H1 (cell line): ENCODE measurements around the gene C9orf152. TPM values are rescaled to one million over a fixed set of nuclear protein-coding genes. Genes with fewer than 3 reads are reported as not detected.

Experiments used
- CTCF ChIA-PET: fragments of 300-600 bp; sonication (Branson Sonifier 250); formaldehyde crosslinking; loops from one replicate; lab custom pipeline; 2021; ENCODE audit not compliant: partially characterized antibody; lab: Charles Lee
- POLR2A ChIA-PET: fragments of 300-600 bp; sonication (Branson Sonifier 250); formaldehyde crosslinking; loops from one replicate; lab custom pipeline; 2021; ENCODE audit warnings: inconsistent platforms; ENCODE audit not compliant: partially characterized antibody; lab: Charles Lee
- DNase-seq, 2 experiments: peaks; one replicate each; pipeline versions ENCODE4 v3.0.0 to v3.0.0-alpha.2; 2010 to 2022; ENCODE audit warnings: low spot score in 2 of 2, low read depth in 1 of 2, mixed read lengths in 1 of 2
- FAIRE-seq: peaks from 2 replicates; lab custom pipeline; 2011; peaks lifted over from hg19 to GRCh38; lab: Jason Lieb, UNC
- H2AFZ ChIP-seq: 2 replicates; pipeline ENCODE4 v1.8.1; 2012; ENCODE audit warnings: low read length, inconsistent platforms
- H2AK5ac ChIP-seq: 2 replicates; pipeline ENCODE4 v1.6.1; 2013; ENCODE audit warnings: low read depth, low read length
- H2BK120ac ChIP-seq: replicated peaks from 2 replicates; pipeline ENCODE3; 2013; ENCODE audit warnings: low read depth, low read length, inconsistent platforms
- H2BK12ac ChIP-seq: 2 replicates; pipeline ENCODE4 v1.6.1; 2013; ENCODE audit warnings: low read depth, low read length
- H2BK15ac ChIP-seq: 2 replicates; pipeline ENCODE4 v1.6.1; 2013; ENCODE audit warnings: low read length
- H2BK20ac ChIP-seq: 2 replicates; pipeline ENCODE4 v1.6.1; 2013; ENCODE audit warnings: low read length
- H2BK5ac ChIP-seq: 2 replicates; pipeline ENCODE4 v1.6.1; 2013; ENCODE audit warnings: low read depth, low read length
- H3K14ac ChIP-seq: 2 replicates; pipeline ENCODE4 v1.6.1; 2013; ENCODE audit warnings: inconsistent platforms; ENCODE audit not compliant: insufficient read length
- H3K18ac ChIP-seq: 2 replicates; pipeline ENCODE4 v1.6.1; 2013; ENCODE audit warnings: low read length; ENCODE audit errors: extremely low read depth
- H3K23ac ChIP-seq: 2 replicates; pipeline ENCODE4 v1.6.1; 2013; ENCODE audit warnings: inconsistent platforms; ENCODE audit not compliant: insufficient read length
- H3K23me2 ChIP-seq: 2 replicates; pipeline ENCODE4 v1.6.1; 2013; ENCODE audit warnings: low read depth, low read length
- H3K27ac ChIP-seq: 2 replicates; pipeline ENCODE4 v1.6.1; 2011; ENCODE audit warnings: low read depth, low read length, inconsistent platforms
- H3K27me3 ChIP-seq, 4 experiments: replicated peaks in 1 of 4; 1 replicate in 1 of 4; 2 replicates in 3 of 4; pipeline versions ENCODE4 v1.6.1 to v1.8.1; 2011 to 2013; ENCODE audit warnings: low read length in 3 of 4, mild to moderate bottlenecking in 3 of 4, inconsistent platforms in 2 of 4, mixed read lengths in 2 of 4, moderate library complexity in 1 of 4; ENCODE audit not compliant: control insufficient read depth in 3 of 4, insufficient read depth in 3 of 4; ENCODE audit errors: extremely low read depth in 1 of 4
- H3K36me3 ChIP-seq, 4 experiments: 2 replicates each; pipeline versions ENCODE4 v1.6.1 to v1.8.1; 2011 to 2013; ENCODE audit warnings: mild to moderate bottlenecking in 4 of 4, low read length in 3 of 4, moderate library complexity in 2 of 4, control low read depth in 1 of 4, inconsistent platforms in 1 of 4; ENCODE audit not compliant: insufficient read depth in 4 of 4, control insufficient read depth in 2 of 4
- H3K4ac ChIP-seq: replicated peaks from 2 replicates; pipeline ENCODE3; 2013; ENCODE audit warnings: low read length, low read depth, mixed read lengths, inconsistent platforms; ENCODE audit not compliant: insufficient read length
- H3K4me1 ChIP-seq, 4 experiments: replicated peaks in 1 of 4; 1 replicate in 1 of 4; 2 replicates in 3 of 4; pipeline versions ENCODE4 v1.6.1 to v1.8.1; 2011 to 2013; ENCODE audit warnings: low read length in 3 of 4, inconsistent platforms in 2 of 4, mixed read lengths in 1 of 4; ENCODE audit not compliant: insufficient read depth in 4 of 4, control insufficient read depth in 3 of 4
- H3K4me2 ChIP-seq, 2 experiments: 2 replicates each; pipeline versions ENCODE4 v1.6.1 to v1.8.1; 2011 to 2013; ENCODE audit warnings: low read depth in 2 of 2, low read length in 2 of 2, control low read depth in 1 of 2, inconsistent platforms in 1 of 2, mild to moderate bottlenecking in 1 of 2; ENCODE audit not compliant: insufficient read depth in 1 of 2
- H3K4me3 ChIP-seq, 4 experiments: fragments of 200-600, 300-600 bp in 1 of 4; sonication (generic), shearing (Covaris generic), sonication (Bioruptor Twin) in 1 of 4; 2 replicates each; pipeline versions ENCODE4 v1.5.1 to v1.8.1; 2011 to 2016; ENCODE audit warnings: low read length in 4 of 4, low read depth in 3 of 4, control low read depth in 2 of 4, inconsistent platforms in 2 of 4, mild to moderate bottlenecking in 2 of 4, mixed read lengths in 1 of 4, moderate library complexity in 1 of 4; ENCODE audit not compliant: insufficient read depth in 2 of 4; ENCODE audit errors: extremely low read depth in 1 of 4
- H3K56ac ChIP-seq: replicated peaks from 2 replicates; pipeline ENCODE3; 2013; ENCODE audit warnings: low read depth, mild to moderate bottlenecking, mixed read lengths, low read length, inconsistent platforms; ENCODE audit not compliant: insufficient read length
- H3K79me1 ChIP-seq: 2 replicates; pipeline ENCODE4 v1.6.1; 2013; ENCODE audit warnings: low read depth, low read length, control low read depth
- H3K79me2 ChIP-seq, 2 experiments: 2 replicates each; pipeline versions ENCODE4 v1.6.1 to v1.8.1; 2012 to 2013; ENCODE audit warnings: low read length in 2 of 2, mild to moderate bottlenecking in 2 of 2, inconsistent platforms in 1 of 2; ENCODE audit not compliant: insufficient read depth in 2 of 2, control insufficient read depth in 1 of 2
- H3K9ac ChIP-seq, 4 experiments: replicated peaks in 1 of 4; 1 replicate in 1 of 4; 2 replicates in 3 of 4; pipeline versions ENCODE4 v1.6.1 to v1.8.1; 2011 to 2013; ENCODE audit warnings: low read depth in 3 of 4, low read length in 3 of 4, control low read depth in 2 of 4, mild to moderate bottlenecking in 2 of 4, moderate library complexity in 2 of 4, inconsistent platforms in 1 of 4; ENCODE audit errors: extremely low read depth in 1 of 4
- H3K9me3 ChIP-seq, 2 experiments: 2 replicates each; pipeline versions ENCODE4 v1.6.1 to v1.8.1; 2012 to 2013; ENCODE audit warnings: mild to moderate bottlenecking in 2 of 2, moderate library complexity in 2 of 2, control low read depth in 1 of 2, inconsistent platforms in 1 of 2, low read depth in 1 of 2, low read length in 1 of 2, mixed read lengths in 1 of 2; ENCODE audit not compliant: insufficient read depth in 2 of 2
- H4K20me1 ChIP-seq, 2 experiments: replicated peaks in 1 of 2; 2 replicates each; pipeline versions ENCODE3 to v1.8.1; 2011 to 2013; ENCODE audit warnings: inconsistent platforms in 2 of 2, low read length in 2 of 2, mild to moderate bottlenecking in 1 of 2; ENCODE audit not compliant: insufficient read depth in 2 of 2, control insufficient read depth in 1 of 2
- H4K5ac ChIP-seq: 2 replicates; pipeline ENCODE4 v1.6.1; 2013; ENCODE audit warnings: low read length, low read depth, mixed read lengths, inconsistent platforms; ENCODE audit not compliant: insufficient read length
- H4K8ac ChIP-seq: 2 replicates; pipeline ENCODE4 v1.8.0; 2013; ENCODE audit warnings: mild to moderate bottlenecking, moderate library complexity, low read length, inconsistent platforms; ENCODE audit not compliant: insufficient read depth; ENCODE audit errors: extremely low read depth
- H4K91ac ChIP-seq: replicated peaks from 2 replicates; pipeline ENCODE3; 2013; ENCODE audit warnings: low read length, mixed read lengths, inconsistent platforms; ENCODE audit not compliant: insufficient read length
- ASH2L ChIP-seq: fragments of 200-600, 300-600 bp; sonication (generic); IDR thresholded peaks from one replicate; pipeline ENCODE4 v1.7.1; 2017; ENCODE audit warnings: low read length
- CEBPB ChIP-seq: IDR thresholded peaks from 2 replicates; pipeline ENCODE4 v1.6.1; 2012; ENCODE audit warnings: low read depth, low read length
- CHD1 ChIP-seq: IDR thresholded peaks from 2 replicates; pipeline ENCODE4 v1.6.1; 2012; ENCODE audit warnings: low read depth, low read length, improper control_type of control experiment
- EP300 ChIP-seq, 2 experiments: IDR thresholded peaks; 1 replicate in 1 of 2; 2 replicates in 1 of 2; pipeline ENCODE4 v1.6.1; 2011 to 2012; ENCODE audit warnings: low read depth in 2 of 2, low read length in 2 of 2, mild to moderate bottlenecking in 2 of 2, borderline replicate concordance in 1 of 2, inconsistent platforms in 1 of 2, moderate library complexity in 1 of 2
- FOSL1 ChIP-seq: IDR thresholded peaks from 2 replicates; pipeline ENCODE4 v1.6.1; 2011; ENCODE audit warnings: mild to moderate bottlenecking, low read depth, low read length, moderate library complexity; ENCODE audit not compliant: insufficient read depth
- KDM1A ChIP-seq: fragments of 200-600, 300-600 bp; sonication (generic); IDR thresholded peaks from 2 replicates; pipeline ENCODE4 v1.7.1; 2016; ENCODE audit warnings: mild to moderate bottlenecking, low read length, borderline replicate concordance
- RFX5 ChIP-seq: IDR thresholded peaks from 2 replicates; pipeline ENCODE4 v1.6.1; 2011; ENCODE audit warnings: low read depth, low read length, improper control_type of control experiment, borderline replicate concordance
- TAF1 ChIP-seq: IDR thresholded peaks from 2 replicates; pipeline ENCODE4 v1.6.1; 2011; ENCODE audit warnings: mild to moderate bottlenecking, low read depth, low read length
- WGBS, 2 experiments: shearing (Covaris generic) in 1 of 2; methylation state at CpG; one replicate each; pipeline versions ENCODE4 v1.1.6 to v1.1.7; 2013 to 2015; ENCODE audit warnings: low lambda C conversion rate in 2 of 2, mixed read lengths in 2 of 2, inconsistent platforms in 1 of 2, low coverage in 1 of 2, missing lambda C conversion rate in 1 of 2; ENCODE audit not compliant: insufficient replicate concordance in 2 of 2, insufficient coverage in 1 of 2, insufficient read length in 1 of 2; ENCODE audit errors: extremely low coverage in 1 of 2, missing lambda C conversion rate in 1 of 2; 5-methylcytosine and 5-hydroxymethylcytosine counted together
- polyA plus RNA-seq, 7 experiments: library from polyadenylated mRNA; depleted of rRNA in 3 of 7; stranded (reverse) in 5 of 7; unstranded in 2 of 7; fragments of >200 nt in 5 of 7; fragments of 200-250 nt in 2 of 7; gene quantifications; 1 replicate in 5 of 7; 2 replicates in 1 of 7; 4 replicates in 1 of 7; pipeline versions ENCODE4 v1.2.1 to v1.2.3, GENCODE V29; 2011 to 2013; ENCODE audit warnings: missing spikeins in 2 of 7, mixed read lengths in 2 of 7
- total RNA-seq: library from RNA; stranded (reverse); fragmentation: NEBNext Ultra II Directional; extraction: Animal tissue kit (Norgen Biotek cat#: 25700); gene quantifications from 2 replicates; pipeline ENCODE4 v1.2.1, GENCODE V29; 2021
- TF ChIP-seq, protein P1 (sequence below): IDR thresholded peaks from 2 replicates; pipeline ENCODE4 v1.6.1; 2012; ENCODE audit warnings: inconsistent platforms

Gene C9orf152
- total and polyA plus RNA-seq, 2 of the 8 experiments (the other 6 are each of a cell fraction or from before 2014, with no cell fraction given) = not detected

DNA sequence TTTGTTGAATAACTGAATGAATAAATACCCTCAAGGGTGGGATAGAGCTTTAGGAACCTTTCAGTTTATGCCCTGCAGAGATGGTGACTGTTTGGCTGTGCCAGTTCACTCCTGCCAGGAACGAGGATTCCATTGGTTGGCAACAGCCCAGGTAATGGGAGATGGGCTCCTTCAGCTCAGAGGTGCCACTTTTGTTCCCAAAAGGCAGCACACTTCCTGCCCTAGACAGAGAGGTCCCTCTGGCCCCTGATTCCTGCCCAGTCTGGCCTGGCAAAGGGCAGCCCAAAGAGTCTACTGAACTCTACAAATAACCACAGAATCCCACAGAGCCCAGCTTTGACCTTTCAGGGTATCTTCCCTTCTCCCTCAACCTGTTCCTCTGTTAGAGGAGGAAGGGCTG is 1.6 kb downstream of the C9orf152 start:
- TF ChIP-seq, protein P1, sequence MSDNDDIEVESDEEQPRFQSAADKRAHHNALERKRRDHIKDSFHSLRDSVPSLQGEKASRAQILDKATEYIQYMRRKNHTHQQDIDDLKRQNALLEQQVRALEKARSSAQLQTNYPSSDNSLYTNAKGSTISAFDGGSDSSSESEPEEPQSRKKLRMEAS = no peak
- TF ChIP-seq TAF1 = no peak
- TF ChIP-seq RFX5 = no peak
- no peak for TF ChIP-seq FOSL1
- no peak for TF ChIP-seq EP300 (IDR thresholded peaks at IDR 0.05; ENCODE audit: borderline replicate concordance in 1 of 2, low read depth in 2 of 2, low read length in 2 of 2)
- no peak for TF ChIP-seq CEBPB
- no peak for TF ChIP-seq ASH2L
- TF ChIP-seq CHD1 = no peak
- TF ChIP-seq KDM1A = no peak
- ChIA-PET CTCF (interaction anchor here (3.0 to 5.6 kb wide), 2 partner anchors 12 to 22 kb away, joined by 14 to 42 read pairs; no protein-coding TSS in a partner anchor), POLR2A (no interaction called here)
- no peak for DNase-seq
- no peaks in the 10 kb centered on the region for H3K79me1 ChIP-seq
- no peak overlapping the region for H4K91ac ChIP-seq
- no peak overlapping the region for H3K4me2 ChIP-seq
- no peaks in the 10 kb centered on the region for H4K20me1 ChIP-seq
- no peak overlapping the region for H2BK15ac ChIP-seq
- no peak overlapping the region for H4K8ac ChIP-seq
- no peaks in the 10 kb centered on the region for H3K9me3 ChIP-seq
- WGBS, 2 experiments = 88% methylated on average over 1 of the region's 1 CpG; no CpG with 5 or more reads in 1 of the 2 experiments
- no peak overlapping the region for H2BK20ac ChIP-seq
- FAIRE-seq = no peak
- no peak overlapping the region for H3K4ac ChIP-seq
- H3K79me2 ChIP-seq = no peaks in the 10 kb centered on the region
- H3K9ac ChIP-seq = no peak overlapping the region
- no peak overlapping the region for H4K5ac ChIP-seq
- no peak overlapping the region for H2BK5ac ChIP-seq
- H3K4me1 ChIP-seq = peaks cover 0 to 3% (median 0%) of the 10 kb centered on the region in 4 experiments; a peak in 2 of 7 replicates
- no peak overlapping the region for H2AFZ ChIP-seq
- no peak overlapping the region for H3K14ac ChIP-seq
- H2BK12ac ChIP-seq = no peak overlapping the region
- H3K23me2 ChIP-seq = no peaks in the 10 kb centered on the region
- no peak overlapping the region for H3K23ac ChIP-seq
- no peak overlapping the region for H3K56ac ChIP-seq
- no peak overlapping the region for H2AK5ac ChIP-seq
- no peaks in the 10 kb centered on the region for H3K27me3 ChIP-seq
- no peak overlapping the region for H3K27ac ChIP-seq
- H3K36me3 ChIP-seq = no peaks in the 10 kb centered on the region
- H2BK120ac ChIP-seq = no peak overlapping the region
- no peak overlapping the region for H3K18ac ChIP-seq
- no peak overlapping the region for H3K4me3 ChIP-seq
